Ammon's horn (tissue), 1 donor: ENCODE data around the gene LMBR1.
"Not testable (repeated sequence)": the region's sequence is repeated elsewhere in the genome, so short reads cannot be mapped to it uniquely, and the experiment has no call there.

ENCODE experiments used
- DNase-seq: peaks from one replicate; pipeline ENCODE4 v3.0.0-alpha.2; 2016; ENCODE audit warnings: low spot score

Gene LMBR1

GRCh38 chr7:156845379-156846101 lies 47.4 kb downstream of the LMBR1 start:
- DNase-seq, result no peak

- DNase-seq, result not testable (repeated sequence)
Measured at GRCh38 chr7:156843582-156843981, 49.4 kb downstream of the LMBR1 start.

- DNase-seq, result no peak
Measured at GRCh38 chr7:156843157-156843556, 49.8 kb downstream of the LMBR1 start.

GRCh38 chr7:156842740-156843140 lies 50.2 kb downstream of the LMBR1 start:
- no peak for DNase-seq

GRCh38 chr7:156842317-156842716 lies 50.7 kb downstream of the LMBR1 start:
- DNase-seq, result no peak

GRCh38 chr7:156841497-156841896 lies 51.5 kb downstream of the LMBR1 start:
- no peak for DNase-seq

GRCh38 chr7:156840134-156840533 lies 52.8 kb downstream of the LMBR1 start:
- no peak for DNase-seq

DNA sequence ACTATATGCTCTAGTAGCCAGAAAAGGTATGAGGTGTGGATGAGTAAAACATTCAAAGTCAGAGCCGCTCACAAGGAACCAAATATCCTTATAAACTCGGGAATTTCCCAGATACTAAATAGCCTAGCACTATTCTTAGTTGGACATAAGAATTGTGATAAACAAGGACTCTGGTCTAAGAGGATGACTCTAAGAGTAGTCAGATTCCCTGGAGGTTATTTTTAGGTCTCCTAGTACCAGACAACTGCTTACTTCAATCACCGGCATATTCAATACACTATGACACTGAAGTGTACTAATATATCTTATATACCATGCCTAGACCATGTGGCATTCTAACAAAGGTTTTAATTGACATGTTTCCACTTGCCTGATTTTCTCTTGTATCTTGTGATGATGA lies 56.5 kb downstream of the LMBR1 start:
- DNase-seq, result no peak

DNA sequence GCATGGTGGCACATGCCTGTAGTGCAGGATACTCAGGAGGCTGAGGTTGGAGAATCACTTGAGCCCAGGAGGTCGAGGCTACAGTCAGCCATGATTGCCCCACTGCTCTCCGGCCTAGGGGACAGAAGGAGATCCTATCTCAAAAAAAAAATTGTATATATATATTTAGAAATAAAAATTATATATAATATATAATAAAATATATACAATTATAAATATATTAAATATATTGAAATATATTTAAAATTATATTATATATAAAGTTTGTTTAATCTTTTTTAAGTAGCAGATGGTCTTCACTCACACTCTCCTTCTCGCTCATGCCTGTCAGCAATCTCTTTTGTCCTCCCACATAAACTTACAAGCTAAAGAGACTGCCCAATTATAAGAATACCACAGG lies 58.5 kb downstream of the LMBR1 start:
- no peak for DNase-seq

DNA sequence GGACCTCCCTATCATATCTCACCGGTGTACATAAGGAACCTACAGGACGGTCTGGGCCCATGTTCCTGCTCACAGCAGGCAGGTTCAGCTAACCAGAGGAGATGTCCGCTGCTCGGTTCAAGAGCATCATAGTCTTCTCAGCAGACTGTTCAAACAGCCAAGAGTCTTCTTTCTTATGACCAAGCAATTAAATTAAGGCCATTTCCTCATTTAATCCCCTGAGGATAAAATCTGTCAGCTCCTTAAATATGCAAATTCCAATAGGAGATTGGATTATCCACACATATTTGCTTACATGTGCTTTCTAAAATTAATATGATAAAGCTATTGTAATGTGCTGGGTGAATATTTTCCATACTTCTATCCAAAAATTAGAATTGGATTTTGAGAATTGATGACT lies 59.7 kb downstream of the LMBR1 start:
- no peak for DNase-seq

GRCh38 chr7:156832195-156832877 lies 60.6 kb downstream of the LMBR1 start:
- DNase-seq, result no peak

DNA sequence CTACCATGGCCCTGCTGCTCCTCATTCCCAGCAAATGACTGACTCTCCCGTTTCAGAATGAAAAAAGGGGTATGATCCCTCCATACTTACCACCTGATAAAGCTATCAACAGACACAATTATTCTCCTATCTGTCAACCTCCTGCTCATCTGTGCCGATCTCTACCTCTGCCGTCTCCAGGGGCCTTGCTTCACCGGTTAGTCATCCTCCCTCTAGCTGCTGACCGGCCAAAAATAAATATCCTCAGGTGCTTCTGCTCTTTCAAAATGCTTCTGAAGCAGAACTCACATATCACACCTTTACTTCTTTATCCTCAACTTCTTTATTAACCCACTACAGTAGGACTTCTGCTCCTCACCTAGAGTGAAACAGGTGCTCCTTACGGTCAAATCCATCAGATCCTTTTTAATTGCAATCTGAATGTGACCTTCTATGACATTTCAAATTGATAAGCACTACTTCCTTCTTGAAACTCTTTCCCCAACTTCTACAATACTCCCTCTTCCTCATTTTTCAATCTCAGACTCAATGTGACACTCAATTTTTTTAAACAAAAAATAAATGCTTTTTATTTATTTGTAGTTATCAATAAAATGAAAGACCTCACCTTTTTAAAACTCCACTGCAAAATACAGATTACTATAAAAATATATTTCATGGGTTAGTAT lies 63.2 kb downstream of the LMBR1 start:
- no peak for DNase-seq

- no peak for DNase-seq
Measured at GRCh38 chr7:156827587-156828203, 65.3 kb downstream of the LMBR1 start.

GRCh38 chr7:156823435-156823834 lies 69.5 kb downstream of the LMBR1 start:
- DNase-seq, result no peak

DNA sequence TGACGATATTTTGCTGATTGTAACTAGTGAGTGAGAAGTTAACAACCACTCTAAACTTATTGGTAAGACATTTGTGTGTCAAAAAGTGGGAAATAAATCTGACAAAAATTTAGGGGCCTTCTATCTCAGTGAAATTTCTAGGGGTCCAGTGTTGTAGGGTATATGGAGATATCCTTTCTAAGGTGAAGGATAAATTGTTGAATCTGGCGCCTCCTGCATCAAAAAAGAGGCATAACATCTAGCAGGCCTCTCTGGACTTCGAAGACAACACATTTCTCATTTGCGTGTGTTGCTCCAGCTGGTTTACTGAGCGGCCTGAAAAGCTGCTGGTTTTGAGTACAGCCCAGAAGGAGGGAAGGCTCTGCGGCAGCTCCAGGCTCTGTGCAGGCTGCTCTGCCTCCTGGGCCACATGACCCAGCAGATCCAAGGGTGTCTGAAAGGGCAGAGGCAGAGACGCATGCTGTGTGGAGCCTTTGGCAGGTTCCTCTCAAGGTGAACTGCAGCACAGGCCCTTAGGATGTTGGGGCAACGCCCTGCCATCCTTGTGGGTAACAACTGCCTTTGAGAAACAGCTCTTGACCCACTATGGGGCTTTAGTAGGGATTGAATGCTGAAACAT lies 72.4 kb downstream of the LMBR1 start:
- no peak for DNase-seq

- no peak for DNase-seq
Measured at GRCh38 chr7:156819733-156820295, 73.2 kb downstream of the LMBR1 start.

GRCh38 chr7:156818133-156818532 lies 74.8 kb downstream of the LMBR1 start:
- no peak for DNase-seq

GRCh38 chr7:156816943-156817572 lies 75.9 kb downstream of the LMBR1 start:
- DNase-seq, result no peak

- no peak for DNase-seq
Measured at GRCh38 chr7:156811706-156812105, 81.3 kb downstream of the LMBR1 start.

DNA sequence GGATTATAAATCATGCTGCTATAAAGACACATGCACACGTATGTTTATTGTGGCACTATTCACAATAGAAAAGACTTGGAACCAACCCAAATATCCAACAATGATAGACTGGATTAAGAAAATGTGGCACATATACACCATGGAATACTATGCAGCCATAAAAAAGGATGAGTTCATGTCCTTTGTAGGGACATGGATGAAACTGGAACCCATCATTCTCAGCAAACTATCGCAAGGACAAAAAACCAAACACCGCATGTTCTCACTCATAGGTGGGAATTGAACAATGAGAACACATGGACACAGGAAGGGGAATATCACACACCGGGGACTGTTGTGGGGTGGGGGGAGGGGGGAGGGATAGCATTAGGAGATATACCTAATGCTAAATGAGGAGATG lies 89.3 kb downstream of the LMBR1 start:
- not testable (repeated sequence) for DNase-seq

GRCh38 chr7:156802214-156802613 lies 90.8 kb downstream of the LMBR1 start:
- no peak for DNase-seq
